C4-2B (cell line): ENCODE measurements around the gene SLC6A2.

Experiments used
- CTCF ChIP-seq: fragments of 450-650 bp; conservative IDR thresholded peaks from 2 replicates; pipeline ENCODE4 v1.5.1; 2017; ENCODE audit warnings: mild to moderate bottlenecking
- ZFX ChIP-seq: fragments of 450-650 bp; IDR thresholded peaks from 2 replicates; pipeline ENCODE4 v1.6.1; 2017

GRCh38 chr16:55655897-55656681 is at the start of gene SLC6A2:
- TF ChIP-seq CTCF (no peak), ZFX (no peak)
